HepG2 (cell line): ENCODE measurements around the gene VPS52. TPM values are rescaled to one million over a fixed set of nuclear protein-coding genes. Genes with fewer than 3 reads are reported as not detected.
A peak's percentile ranks its signal among the peaks of the same experiment; 100 is the strongest.

Experiments
- GATAD2A ChIP-seq: IDR thresholded peaks from 2 replicates; pipeline ENCODE4 v1.6.1; 2016
- GTF3A ChIP-seq: sonication (generic); formaldehyde crosslinking; conservative IDR thresholded peaks from 2 replicates; pipeline ENCODE4 v1.4.0; 2020; ENCODE audit warnings: mild to moderate bottlenecking, missing genetic modification reagents
- JUNB ChIP-seq: sonication (generic); formaldehyde crosslinking; IDR thresholded peaks from 2 replicates; pipeline ENCODE4 v1.8.0; 2022; ENCODE audit warnings: missing genetic modification reagents, mild to moderate bottlenecking, borderline replicate concordance
- RXRA ChIP-seq: sonication (generic); formaldehyde crosslinking; IDR thresholded peaks from 2 replicates; pipeline ENCODE4 v1.5.1; 2020; ENCODE audit warnings: missing genetic modification reagents
- SIN3A ChIP-seq: IDR thresholded peaks from 2 replicates; pipeline ENCODE4 v1.6.1; 2011; ENCODE audit warnings: low read depth, mild to moderate bottlenecking, control low read depth, low read length, borderline replicate concordance
- ZKSCAN8 ChIP-seq: IDR thresholded peaks from 2 replicates; pipeline ENCODE4 v1.6.1; 2016; ENCODE audit warnings: borderline replicate concordance, missing genetic modification reagents, missing compliant biosample characterization
- ZNF101 ChIP-seq: sonication (generic); formaldehyde crosslinking; IDR thresholded peaks from 2 replicates; pipeline ENCODE4 v1.4.0; 2020; ENCODE audit warnings: mild to moderate bottlenecking, low read depth, missing genetic modification reagents, borderline replicate concordance
- ZNF253 ChIP-seq: sonication (generic); formaldehyde crosslinking; IDR thresholded peaks from 2 replicates; pipeline ENCODE4 v1.8.0; 2022; ENCODE audit warnings: mild to moderate bottlenecking, missing genetic modification reagents, borderline replicate concordance
- ZNF3 ChIP-seq: IDR thresholded peaks from 2 replicates; pipeline ENCODE4 v1.7.0; 2017; ENCODE audit warnings: inconsistent platforms
- ZNF34 ChIP-seq: sonication (generic); formaldehyde crosslinking; IDR thresholded peaks from 2 replicates; pipeline ENCODE4 v1.4.0; 2020; ENCODE audit warnings: mild to moderate bottlenecking, missing genetic modification reagents, borderline replicate concordance
- ZNF382 ChIP-seq: sonication (generic); formaldehyde crosslinking; IDR thresholded peaks from 2 replicates; pipeline ENCODE4 v1.5.0; 2020; ENCODE audit warnings: missing genetic modification reagents, mild to moderate bottlenecking, borderline replicate concordance
- ZSCAN31 ChIP-seq: sonication (generic); formaldehyde crosslinking; IDR thresholded peaks from 2 replicates; pipeline ENCODE4 v1.5.0; 2020; ENCODE audit warnings: low read depth, mild to moderate bottlenecking, missing genetic modification reagents
- polyA plus RNA-seq, 8 experiments: library from polyadenylated mRNA; depleted of rRNA in 3 of 8; stranded (reverse) in 7 of 8; unstranded in 1 of 8; fragments of >200 nt; fragmentation: Illumina TruSeq in 4 of 8; extraction: Trizol in 4 of 8; gene quantifications; 2 replicates each; pipeline versions ENCODE4 v1.2.1 to v1.2.3, GENCODE V29; 2011 to 2016; ENCODE audit warnings: low read depth in 4 of 8, missing spikeins in 1 of 8, mixed read lengths in 1 of 8; ENCODE audit not compliant: insufficient read depth in 1 of 8
- total RNA-seq, 5 experiments: library from RNA; depleted of rRNA; stranded (reverse); fragments of >200 nt; fragmentation: Illumina TruSeq; extraction: Trizol; gene quantifications; 2 replicates each; pipeline ENCODE4 v1.2.3, GENCODE V29; 2016; ENCODE audit warnings: low read depth in 1 of 5
- TF ChIP-seq, protein P1 (sequence below): sonication (generic); formaldehyde crosslinking; IDR thresholded peaks from 2 replicates; pipeline ENCODE4 v1.4.0; 2020; ENCODE audit warnings: missing genetic modification reagents
- TF ChIP-seq, protein P2 (sequence below): sonication (generic); formaldehyde crosslinking; IDR thresholded peaks from 2 replicates; pipeline ENCODE4 v1.4.0; 2020; ENCODE audit warnings: missing genetic modification reagents; ENCODE audit errors: not compliant biosample characterization
- TF ChIP-seq, protein P3 (sequence below): sonication (generic); formaldehyde crosslinking; IDR thresholded peaks from 2 replicates; pipeline ENCODE4 v1.9.0; 2022; ENCODE audit warnings: missing genetic modification reagents, mild to moderate bottlenecking, borderline replicate concordance
- TF ChIP-seq, protein P4 (sequence below): sonication (generic); formaldehyde crosslinking; conservative IDR thresholded peaks from 2 replicates; pipeline ENCODE4 v1.8.0; 2022; ENCODE audit warnings: low read depth, missing genetic modification reagents
- TF ChIP-seq, protein P5 (sequence below): sonication (generic); formaldehyde crosslinking; IDR thresholded peaks from 2 replicates; pipeline ENCODE4 v1.4.0; 2020; ENCODE audit warnings: missing genetic modification reagents
- TF ChIP-seq, protein P6 (sequence below): IDR thresholded peaks from 2 replicates; pipeline ENCODE4 v1.6.1; 2018; ENCODE audit warnings: missing genetic modification reagents, mild to moderate bottlenecking, missing compliant biosample characterization

VPS52 gene
- total and polyA plus RNA-seq, 2 of the 13 experiments (the other 11 are each of a cell fraction or from before 2014, with no cell fraction given): 48.9 to 85.5 TPM

DNA sequence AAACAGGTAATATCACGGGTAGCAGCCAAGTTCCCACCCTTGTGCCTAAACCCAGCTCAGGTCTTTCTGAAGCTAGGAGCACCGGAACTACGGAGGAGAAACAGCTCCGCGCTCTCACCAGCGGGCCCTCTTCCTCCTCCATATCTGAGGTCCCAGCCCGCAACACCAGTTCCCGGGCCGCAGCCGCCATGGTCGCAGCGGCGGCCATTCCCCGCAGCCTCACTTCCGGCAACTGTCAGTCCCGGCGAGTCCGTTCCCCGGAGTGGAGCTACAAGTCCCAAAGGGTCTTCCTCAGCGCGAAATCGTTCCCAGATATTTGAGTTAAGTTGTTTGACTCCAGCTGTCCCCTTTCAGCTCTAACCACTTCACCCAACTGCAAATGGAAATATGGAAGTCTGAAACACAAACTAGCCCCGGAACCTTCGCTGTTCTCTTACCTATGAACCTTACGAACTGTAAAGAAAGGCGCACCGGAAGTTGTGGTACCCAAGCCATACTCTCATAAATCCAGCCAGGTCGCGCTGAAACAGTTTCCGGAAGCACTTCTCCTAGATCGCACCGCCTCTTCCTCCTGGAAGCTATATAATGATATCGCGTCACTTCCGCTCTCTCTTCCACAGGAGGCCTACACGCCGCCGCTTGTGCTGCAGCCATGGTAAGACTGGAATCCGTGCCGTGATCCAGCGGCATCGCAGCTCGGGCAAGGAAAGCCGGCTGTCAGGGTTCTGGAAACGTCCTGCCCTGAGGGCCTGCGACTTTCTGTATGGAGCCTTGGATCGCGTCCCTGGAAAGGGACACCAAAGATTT is at the start of gene VPS52, which contains the start of gene RPS18 (continued):
- TF ChIP-seq RXRA (CRISPR knock-in tag) (peak; percentile 69), ZNF253 (CRISPR knock-in tag) (peak; percentile 90; the same call in 1 of the 2 replicates), JUNB (CRISPR knock-in tag) (no peak), ZNF101 (CRISPR knock-in tag) (no peak), GATAD2A (CRISPR knock-in tag) (peak; percentile 68), ZSCAN31 (peak; percentile 97), ZNF3 (CRISPR knock-in tag) (no peak), ZNF34 (CRISPR knock-in tag) (peak; percentile 96), GTF3A (CRISPR knock-in tag) (peak; percentile 89), SIN3A (peak; percentile 95; the same call in 1 of the 2 replicates), ZKSCAN8 (peak; percentile 61; the same call in 1 of the 2 replicates), ZNF382 (CRISPR knock-in tag) (no peak)
- TF ChIP-seq, protein P1, sequence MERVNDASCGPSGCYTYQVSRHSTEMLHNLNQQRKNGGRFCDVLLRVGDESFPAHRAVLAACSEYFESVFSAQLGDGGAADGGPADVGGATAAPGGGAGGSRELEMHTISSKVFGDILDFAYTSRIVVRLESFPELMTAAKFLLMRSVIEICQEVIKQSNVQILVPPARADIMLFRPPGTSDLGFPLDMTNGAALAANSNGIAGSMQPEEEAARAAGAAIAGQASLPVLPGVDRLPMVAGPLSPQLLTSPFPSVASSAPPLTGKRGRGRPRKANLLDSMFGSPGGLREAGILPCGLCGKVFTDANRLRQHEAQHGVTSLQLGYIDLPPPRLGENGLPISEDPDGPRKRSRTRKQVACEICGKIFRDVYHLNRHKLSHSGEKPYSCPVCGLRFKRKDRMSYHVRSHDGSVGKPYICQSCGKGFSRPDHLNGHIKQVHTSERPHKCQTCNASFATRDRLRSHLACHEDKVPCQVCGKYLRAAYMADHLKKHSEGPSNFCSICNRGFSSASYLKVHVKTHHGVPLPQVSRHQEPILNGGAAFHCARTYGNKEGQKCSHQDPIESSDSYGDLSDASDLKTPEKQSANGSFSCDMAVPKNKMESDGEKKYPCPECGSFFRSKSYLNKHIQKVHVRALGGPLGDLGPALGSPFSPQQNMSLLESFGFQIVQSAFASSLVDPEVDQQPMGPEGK (CRISPR knock-in tag): 0 out of 2 replicates have a peak, but pooled peaks have one; percentile 17
- TF ChIP-seq, protein P2, sequence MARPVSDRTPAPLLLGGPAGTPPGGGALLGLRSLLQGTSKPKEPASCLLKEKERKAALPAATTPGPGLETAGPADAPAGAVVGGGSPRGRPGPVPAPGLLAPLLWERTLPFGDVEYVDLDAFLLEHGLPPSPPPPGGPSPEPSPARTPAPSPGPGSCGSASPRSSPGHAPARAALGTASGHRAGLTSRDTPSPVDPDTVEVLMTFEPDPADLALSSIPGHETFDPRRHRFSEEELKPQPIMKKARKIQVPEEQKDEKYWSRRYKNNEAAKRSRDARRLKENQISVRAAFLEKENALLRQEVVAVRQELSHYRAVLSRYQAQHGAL (CRISPR knock-in tag): peak; percentile 49
- TF ChIP-seq, protein P3, sequence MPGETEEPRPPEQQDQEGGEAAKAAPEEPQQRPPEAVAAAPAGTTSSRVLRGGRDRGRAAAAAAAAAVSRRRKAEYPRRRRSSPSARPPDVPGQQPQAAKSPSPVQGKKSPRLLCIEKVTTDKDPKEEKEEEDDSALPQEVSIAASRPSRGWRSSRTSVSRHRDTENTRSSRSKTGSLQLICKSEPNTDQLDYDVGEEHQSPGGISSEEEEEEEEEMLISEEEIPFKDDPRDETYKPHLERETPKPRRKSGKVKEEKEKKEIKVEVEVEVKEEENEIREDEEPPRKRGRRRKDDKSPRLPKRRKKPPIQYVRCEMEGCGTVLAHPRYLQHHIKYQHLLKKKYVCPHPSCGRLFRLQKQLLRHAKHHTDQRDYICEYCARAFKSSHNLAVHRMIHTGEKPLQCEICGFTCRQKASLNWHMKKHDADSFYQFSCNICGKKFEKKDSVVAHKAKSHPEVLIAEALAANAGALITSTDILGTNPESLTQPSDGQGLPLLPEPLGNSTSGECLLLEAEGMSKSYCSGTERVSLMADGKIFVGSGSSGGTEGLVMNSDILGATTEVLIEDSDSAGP (CRISPR knock-in tag): peak; percentile 82; the same call in 1 of the 2 replicates
- TF ChIP-seq, protein P4, sequence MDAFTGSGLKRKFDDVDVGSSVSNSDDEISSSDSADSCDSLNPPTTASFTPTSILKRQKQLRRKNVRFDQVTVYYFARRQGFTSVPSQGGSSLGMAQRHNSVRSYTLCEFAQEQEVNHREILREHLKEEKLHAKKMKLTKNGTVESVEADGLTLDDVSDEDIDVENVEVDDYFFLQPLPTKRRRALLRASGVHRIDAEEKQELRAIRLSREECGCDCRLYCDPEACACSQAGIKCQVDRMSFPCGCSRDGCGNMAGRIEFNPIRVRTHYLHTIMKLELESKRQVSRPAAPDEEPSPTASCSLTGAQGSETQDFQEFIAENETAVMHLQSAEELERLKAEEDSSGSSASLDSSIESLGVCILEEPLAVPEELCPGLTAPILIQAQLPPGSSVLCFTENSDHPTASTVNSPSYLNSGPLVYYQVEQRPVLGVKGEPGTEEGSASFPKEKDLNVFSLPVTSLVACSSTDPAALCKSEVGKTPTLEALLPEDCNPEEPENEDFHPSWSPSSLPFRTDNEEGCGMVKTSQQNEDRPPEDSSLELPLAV (CRISPR knock-in tag): no peak
- TF ChIP-seq, protein P5, sequence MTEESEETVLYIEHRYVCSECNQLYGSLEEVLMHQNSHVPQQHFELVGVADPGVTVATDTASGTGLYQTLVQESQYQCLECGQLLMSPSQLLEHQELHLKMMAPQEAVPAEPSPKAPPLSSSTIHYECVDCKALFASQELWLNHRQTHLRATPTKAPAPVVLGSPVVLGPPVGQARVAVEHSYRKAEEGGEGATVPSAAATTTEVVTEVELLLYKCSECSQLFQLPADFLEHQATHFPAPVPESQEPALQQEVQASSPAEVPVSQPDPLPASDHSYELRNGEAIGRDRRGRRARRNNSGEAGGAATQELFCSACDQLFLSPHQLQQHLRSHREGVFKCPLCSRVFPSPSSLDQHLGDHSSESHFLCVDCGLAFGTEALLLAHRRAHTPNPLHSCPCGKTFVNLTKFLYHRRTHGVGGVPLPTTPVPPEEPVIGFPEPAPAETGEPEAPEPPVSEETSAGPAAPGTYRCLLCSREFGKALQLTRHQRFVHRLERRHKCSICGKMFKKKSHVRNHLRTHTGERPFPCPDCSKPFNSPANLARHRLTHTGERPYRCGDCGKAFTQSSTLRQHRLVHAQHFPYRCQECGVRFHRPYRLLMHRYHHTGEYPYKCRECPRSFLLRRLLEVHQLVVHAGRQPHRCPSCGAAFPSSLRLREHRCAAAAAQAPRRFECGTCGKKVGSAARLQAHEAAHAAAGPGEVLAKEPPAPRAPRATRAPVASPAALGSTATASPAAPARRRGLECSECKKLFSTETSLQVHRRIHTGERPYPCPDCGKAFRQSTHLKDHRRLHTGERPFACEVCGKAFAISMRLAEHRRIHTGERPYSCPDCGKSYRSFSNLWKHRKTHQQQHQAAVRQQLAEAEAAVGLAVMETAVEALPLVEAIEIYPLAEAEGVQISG (CRISPR knock-in tag): peak; percentile 93
- TF ChIP-seq, protein P6, sequence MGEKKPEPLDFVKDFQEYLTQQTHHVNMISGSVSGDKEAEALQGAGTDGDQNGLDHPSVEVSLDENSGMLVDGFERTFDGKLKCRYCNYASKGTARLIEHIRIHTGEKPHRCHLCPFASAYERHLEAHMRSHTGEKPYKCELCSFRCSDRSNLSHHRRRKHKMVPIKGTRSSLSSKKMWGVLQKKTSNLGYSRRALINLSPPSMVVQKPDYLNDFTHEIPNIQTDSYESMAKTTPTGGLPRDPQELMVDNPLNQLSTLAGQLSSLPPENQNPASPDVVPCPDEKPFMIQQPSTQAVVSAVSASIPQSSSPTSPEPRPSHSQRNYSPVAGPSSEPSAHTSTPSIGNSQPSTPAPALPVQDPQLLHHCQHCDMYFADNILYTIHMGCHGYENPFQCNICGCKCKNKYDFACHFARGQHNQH (CRISPR knock-in tag): peak; percentile 93
